Small intestine (tissue), 7 donors: ENCODE data around the gene IER3IP1. TPM values are rescaled to one million over a fixed set of nuclear protein-coding genes. Genes with fewer than 3 reads are reported as not detected.
"Not testable (repeated sequence)": the region's sequence is repeated elsewhere in the genome, so short reads cannot be mapped to it uniquely, and the experiment has no call there.

Source experiments
- DNase-seq, 2 donors: peaks; one replicate each; pipeline versions ENCODE4 v3.0.0 to v3.0.0-alpha.2; 2013
- FAIRE-seq: peaks from 2 replicates; lab custom pipeline; 2012; peaks lifted over from hg19 to GRCh38; lab: Jason Lieb, UNC
- H3K27ac ChIP-seq, 3 donors: one replicate each; pipeline ENCODE4 v1.5.1; 2013; ENCODE audit warnings: low read length in 2 of 3, mild to moderate bottlenecking in 2 of 3, control low read depth in 1 of 3, inconsistent platforms in 1 of 3, low read depth in 1 of 3, moderate library complexity in 1 of 3
- H3K27me3 ChIP-seq, 3 donors: one replicate each; pipeline ENCODE4 v1.6.1; 2013; ENCODE audit warnings: low read length in 3 of 3, inconsistent platforms in 1 of 3; ENCODE audit not compliant: control insufficient read depth in 3 of 3, insufficient read depth in 3 of 3
- H3K36me3 ChIP-seq, 3 donors: one replicate each; pipeline ENCODE4 v1.6.1; 2013; ENCODE audit warnings: low read length in 3 of 3, inconsistent platforms in 1 of 3, low read depth in 1 of 3, mild to moderate bottlenecking in 1 of 3, moderate library complexity in 1 of 3; ENCODE audit not compliant: control insufficient read depth in 3 of 3, insufficient read depth in 2 of 3
- H3K4me1 ChIP-seq, 3 donors: one replicate each; pipeline ENCODE4 v1.6.1; 2013; ENCODE audit warnings: low read length in 2 of 3, inconsistent platforms in 1 of 3, low read depth in 1 of 3, mild to moderate bottlenecking in 1 of 3, moderate library complexity in 1 of 3; ENCODE audit not compliant: control insufficient read depth in 3 of 3, insufficient read depth in 2 of 3
- H3K4me3 ChIP-seq, 3 donors: one replicate each; pipeline ENCODE4 v1.5.1; 2013; ENCODE audit warnings: low read length in 3 of 3, control low read depth in 1 of 3, inconsistent platforms in 1 of 3, low read depth in 1 of 3, mild to moderate bottlenecking in 1 of 3, moderate library complexity in 1 of 3
- H3K9me3 ChIP-seq, 2 donors: one replicate each; pipeline ENCODE4 v1.6.1; 2013; ENCODE audit warnings: low read depth in 1 of 2, low read length in 1 of 2; ENCODE audit not compliant: control insufficient read depth in 2 of 2, insufficient read depth in 1 of 2
- WGBS, 3 donors: extraction: QIAGEN DNeasy Blood & Tissue Kit; methylation state at CpG; one replicate each; pipeline ENCODE4 v1.1.7; 2013; 5-methylcytosine and 5-hydroxymethylcytosine counted together
- polyA plus RNA-seq, 4 donors: library from polyadenylated mRNA; stranded (reverse) in 3 of 4; unstranded in 1 of 4; fragments of 200-250 nt in 3 of 4; fragments of 120-200 nt in 1 of 4; gene quantifications; one replicate each; pipeline versions ENCODE4 v1.2.1 to v1.2.3, GENCODE V29; 2013
- donor health status: healthy with polysubstance abuse.
- donor health status: control.
- donor health status: control.
- donor health status: Bipolar disorder and iron deficiency.
- donor health status: healthy.

IER3IP1 gene
- polyA plus RNA-seq, 4 donors: 14.1 to 33.0 (median 17.8) TPM

DNA sequence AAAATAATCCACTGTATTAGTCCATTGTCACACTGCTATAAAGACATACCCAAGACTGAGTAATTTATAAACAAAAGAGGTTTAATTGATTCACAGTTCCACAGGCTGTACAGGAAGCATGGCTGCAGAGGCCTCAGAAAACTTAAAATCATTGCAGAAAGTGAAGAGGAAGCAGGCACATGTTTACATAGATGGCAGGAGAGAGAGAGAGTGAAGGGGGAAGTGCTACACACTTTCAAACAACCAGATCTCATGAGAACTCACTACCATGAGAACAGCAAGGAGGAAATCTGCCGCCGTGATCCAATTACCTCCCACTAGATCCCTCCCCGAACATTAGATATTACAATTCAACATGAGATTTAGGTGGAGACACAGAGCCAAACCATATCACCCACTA lies 19.8 kb upstream of the IER3IP1 start:
- H3K4me1 ChIP-seq, H3K9me3 ChIP-seq, H3K27me3 ChIP-seq, DNase-seq, H3K36me3 ChIP-seq, FAIRE-seq, H3K27ac ChIP-seq, H3K4me3 ChIP-seq: not testable (repeated sequence)
- WGBS, 3 donors: 55 to 86% (median 73%) methylated on average over 3 of the region's 3 CpGs

DNA sequence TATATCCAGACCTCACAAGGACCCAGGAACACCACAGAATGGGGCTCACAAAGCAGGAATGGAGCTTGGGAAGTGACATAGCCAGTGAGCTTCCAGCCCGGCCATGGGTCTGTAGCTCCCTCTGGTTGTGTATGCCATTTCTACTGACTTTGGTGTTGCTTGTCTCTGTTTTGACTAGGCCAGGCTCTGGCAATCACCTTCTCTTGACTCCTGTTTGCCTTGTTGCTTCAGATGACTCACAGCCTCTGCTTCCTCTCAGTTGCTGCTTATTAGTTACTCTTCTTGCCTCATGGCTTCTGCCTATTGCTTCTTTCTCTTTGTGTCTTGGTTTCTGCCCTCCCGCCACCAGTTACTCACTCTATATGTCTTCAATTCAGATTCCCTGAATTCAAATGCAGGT lies 15.8 kb upstream of the IER3IP1 start:
- WGBS, 3 donors: 80 to 89% (median 81%) methylated on average over 2 of the region's 2 CpGs
- FAIRE-seq (no peak), DNase-seq (no peak)
- H3K9me3 ChIP-seq: no peaks in the 10 kb centered on the region
- H3K27ac ChIP-seq: no peak overlapping the region
- no peaks in the 10 kb centered on the region for H3K27me3 ChIP-seq
- no peaks in the 10 kb centered on the region for H3K4me1 ChIP-seq
- H3K4me3 ChIP-seq: no peak overlapping the region
- no peaks in the 10 kb centered on the region for H3K36me3 ChIP-seq

DNA sequence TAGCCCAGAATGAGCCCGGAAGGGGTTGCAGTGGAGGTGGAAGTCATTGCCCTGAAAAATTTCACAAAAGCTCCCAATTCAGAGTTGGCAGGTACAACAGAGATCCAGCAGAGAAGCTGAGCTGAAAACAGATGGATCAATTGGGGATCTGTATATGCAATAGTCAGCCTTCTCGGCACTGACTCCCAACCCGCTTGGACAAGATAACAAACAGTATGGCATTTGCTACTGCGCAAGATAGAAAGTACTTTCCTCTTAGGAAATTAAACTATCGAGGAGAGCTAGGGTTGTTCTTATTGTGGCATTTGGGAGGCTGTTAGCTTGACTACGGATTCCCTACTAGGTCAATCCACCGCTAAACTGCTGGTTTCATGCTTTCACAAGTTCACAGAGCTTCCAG lies 11.6 kb upstream of the IER3IP1 start:
- H3K4me1 ChIP-seq: no peaks in the 10 kb centered on the region
- H3K27me3 ChIP-seq: peaks cover 0 to 2% (median 2%) of the 10 kb centered on the region in 3 donors
- no peaks in the 10 kb centered on the region for H3K36me3 ChIP-seq
- H3K9me3 ChIP-seq: peaks cover 0 to 6% of the 10 kb centered on the region in 2 donors
- no peak for DNase-seq
- WGBS, 3 donors: 78 to 82% (median 81%) methylated on average over 7 of the region's 7 CpGs
- H3K27ac ChIP-seq: no peak overlapping the region
- no peak for FAIRE-seq
- H3K4me3 ChIP-seq: no peak overlapping the region

DNA sequence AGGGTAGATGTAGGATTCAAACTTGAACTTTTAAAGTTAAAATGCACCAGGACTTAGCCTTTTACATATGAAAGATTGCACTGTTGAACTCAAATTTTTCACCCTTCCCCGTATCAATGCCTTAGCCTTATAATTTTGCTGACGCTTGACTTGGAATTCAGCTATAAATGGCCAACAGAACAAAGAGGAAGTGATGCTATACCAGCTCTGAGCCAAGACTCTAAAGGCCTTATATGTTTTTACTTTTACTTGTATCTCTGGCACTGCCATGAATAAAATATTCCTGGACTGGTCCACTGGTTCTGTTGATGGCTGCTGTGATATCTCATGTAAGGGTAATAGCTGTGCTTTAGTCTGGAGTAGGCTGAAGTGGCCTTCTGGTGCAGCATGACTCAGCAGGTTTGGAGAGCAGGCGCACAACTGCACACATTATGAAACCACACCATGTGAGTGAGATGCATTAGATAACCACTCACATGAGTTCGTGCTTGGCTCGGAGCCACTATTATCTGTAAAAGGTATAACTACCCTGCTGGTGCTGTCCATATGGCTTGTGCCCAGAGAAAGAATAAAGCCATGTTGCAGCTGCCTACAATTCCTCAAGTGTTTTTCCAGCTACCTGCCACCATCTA lies 8.4 kb upstream of the IER3IP1 start:
- Histone ChIP-seq H3K36me3 (no peaks in the 10 kb centered on the region), H3K27me3 (peaks cover 0 to 2% (median 2%) of the 10 kb centered on the region in 3 donors), H3K4me3 (no peak overlapping the region), H3K9me3 (peaks cover 0 to 6% of the 10 kb centered on the region in 2 donors), H3K4me1 (no peaks in the 10 kb centered on the region), H3K27ac (no peak overlapping the region)
- DNase-seq (peak in 1 of 2 donors; percentile 14), FAIRE-seq (no peak)
- WGBS, 3 donors: 90 to 91% (median 90%) methylated on average over 5 of the region's 5 CpGs

DNA sequence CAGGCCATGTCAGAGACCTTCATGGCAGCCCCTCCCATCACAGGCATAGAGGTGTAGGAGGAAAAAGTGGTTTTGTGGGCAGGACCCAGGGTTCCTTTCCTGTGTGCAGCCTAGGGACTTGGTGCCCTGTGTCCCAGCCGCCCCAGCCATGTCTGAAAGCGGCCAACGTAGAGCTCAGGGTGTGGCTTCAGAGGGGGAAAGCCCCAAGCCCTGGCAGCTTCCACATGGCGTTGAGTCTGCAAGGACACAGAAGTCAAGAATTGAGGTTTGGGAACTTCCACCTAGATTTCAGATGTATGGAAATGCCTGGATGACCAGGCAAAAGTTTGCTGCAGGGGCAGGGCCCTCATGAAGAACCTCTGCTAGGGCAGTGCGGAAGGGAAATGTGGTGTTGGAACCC lies 6.0 kb upstream of the IER3IP1 start:
- not testable (repeated sequence) for H3K36me3 ChIP-seq, H3K4me1 ChIP-seq, H3K4me3 ChIP-seq, FAIRE-seq, H3K27ac ChIP-seq, H3K9me3 ChIP-seq, DNase-seq, H3K27me3 ChIP-seq
- 84 to 87% (median 85%) methylated on average over 5 of the region's 5 CpGs for WGBS, 3 donors

DNA sequence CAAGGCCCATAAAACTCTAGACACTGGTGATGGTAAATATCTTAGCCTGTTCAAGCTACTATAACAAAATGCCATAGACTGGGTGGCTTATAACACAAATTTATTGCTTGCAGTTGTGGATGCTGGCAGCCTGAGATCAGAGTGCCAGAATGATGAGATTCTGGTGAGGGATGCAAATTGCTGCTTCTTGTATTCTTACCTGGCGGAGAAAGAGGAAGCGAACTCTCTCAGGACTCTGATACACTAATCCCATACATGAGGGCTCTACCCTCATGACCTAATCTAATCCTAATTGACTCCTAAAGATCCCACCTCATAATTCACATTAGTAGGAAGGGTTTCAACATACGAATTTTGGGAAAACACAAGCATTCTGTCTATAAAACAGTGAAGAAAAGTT lies 4.6 kb upstream of the IER3IP1 start:
- WGBS, 3 donors: 70 to 78% (median 72%) methylated on average over 3 of the region's 3 CpGs
- Histone ChIP-seq H3K27ac (no peak overlapping the region), H3K9me3 (peaks cover 0 to 6% of the 10 kb centered on the region in 2 donors), H3K4me3 (no peak overlapping the region), H3K36me3 (no peaks in the 10 kb centered on the region), H3K27me3 (peaks cover 0 to 2% (median 2%) of the 10 kb centered on the region in 3 donors), H3K4me1 (no peaks in the 10 kb centered on the region)
- FAIRE-seq (no peak), DNase-seq (no peak)

DNA sequence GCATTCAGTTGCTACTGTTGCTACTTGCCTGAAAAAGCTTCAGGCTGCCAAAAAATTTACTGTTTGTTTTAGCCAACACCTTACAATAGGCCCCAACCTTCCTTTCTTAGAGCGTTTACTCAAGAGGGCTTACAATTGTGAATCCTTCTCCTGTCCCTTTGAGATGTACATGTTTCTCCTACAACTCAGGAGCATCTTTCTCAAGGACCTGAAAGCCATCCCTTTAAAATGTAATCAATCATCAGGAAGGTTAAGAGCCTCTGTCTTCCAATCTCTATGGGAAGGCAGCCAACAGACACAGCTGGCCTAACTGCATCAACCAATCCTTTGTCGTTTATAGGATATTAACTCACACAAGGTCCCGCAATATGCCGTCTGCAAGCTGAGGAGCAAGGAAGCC lies 3.4 kb upstream of the IER3IP1 start:
- no peak for FAIRE-seq
- no peaks in the 10 kb centered on the region for H3K27me3 ChIP-seq
- DNase-seq: peak in 1 of 2 donors; percentile 10
- H3K36me3 ChIP-seq: no peaks in the 10 kb centered on the region
- peaks cover 0 to 2% of the 10 kb centered on the region in 2 donors for H3K9me3 ChIP-seq
- H3K4me3 ChIP-seq: no peak overlapping the region
- no peak overlapping the region for H3K27ac ChIP-seq
- WGBS, 3 donors: 12 to 50% (median 35%) methylated on average over 4 of the region's 4 CpGs
- H3K4me1 ChIP-seq: peaks cover 0 to 4% (median 0%) of the 10 kb centered on the region in 3 donors

DNA sequence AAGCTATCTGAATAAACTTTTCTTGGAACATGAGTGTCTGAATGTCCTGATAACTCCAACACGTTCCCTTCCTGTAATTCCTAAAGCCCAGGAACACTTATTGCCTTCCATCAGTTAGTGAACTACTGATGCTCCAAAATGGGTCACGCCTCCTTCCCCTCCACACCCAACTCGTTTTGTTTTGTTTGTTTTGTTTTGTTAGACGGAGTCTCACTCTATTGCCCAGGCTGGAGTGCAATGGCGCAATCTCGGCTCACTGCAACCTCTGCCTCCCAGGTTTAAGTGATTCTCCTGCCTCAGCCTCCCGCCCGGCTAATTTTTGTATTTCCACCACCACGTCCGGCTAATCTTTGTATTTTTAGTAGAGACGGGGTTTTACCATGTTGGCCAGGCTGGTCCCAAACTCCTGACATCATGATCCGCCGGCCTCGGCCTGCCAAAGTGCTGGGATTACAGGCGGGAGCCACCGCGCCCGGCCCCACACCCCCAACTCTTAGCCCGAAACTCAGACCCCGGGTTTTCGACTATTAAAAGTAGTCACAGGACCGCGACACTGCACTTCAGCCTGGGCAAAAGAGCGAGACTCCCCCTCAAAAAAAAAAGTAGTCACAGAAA lies 774 bp downstream of the IER3IP1 start:
- peak overlapping the region; percentile 81 to 94 (median 82) for H3K4me3 ChIP-seq
- H3K27ac ChIP-seq: peak overlapping the region; percentile 75 to 89 (median 77)
- H3K36me3 ChIP-seq: no peaks in the 10 kb centered on the region
- FAIRE-seq (no peak), DNase-seq (no peak)
- 2 to 3% (median 2%) methylated on average over 24 of the region's 24 CpGs for WGBS, 3 donors
- H3K27me3 ChIP-seq: no peaks in the 10 kb centered on the region
- peaks cover 0 to 9% (median 0%) of the 10 kb centered on the region in 3 donors for H3K4me1 ChIP-seq
- H3K9me3 ChIP-seq: no peaks in the 10 kb centered on the region
